Stimulated activated CD8-positive, alpha-beta memory T cell treated with anti-CD3 and anti-CD28 coated beads, Interleukin-7, amount 100 ng/mL, for 24 hours (primary cell): Measurements from ENCODE around the gene CCDC106.

ENCODE experiments used
- DNase-seq: peaks from one replicate; pipeline ENCODE4 v3.0.0-alpha.2; 2020; ENCODE audit warnings: low read depth

The CCDC106 gene

GRCh38 chr19:55614711-55615542 lies 33.1 kb upstream of the CCDC106 start:
- DNase-seq: no peak

- DNase-seq: no peak
Observed at GRCh38 chr19:55615543-55616394, 32.2 kb upstream of the CCDC106 start.

- DNase-seq: no peak
Observed at GRCh38 chr19:55616395-55616875, 31.6 kb upstream of the CCDC106 start.

- no peak for DNase-seq
Observed at GRCh38 chr19:55617426-55617825, 30.6 kb upstream of the CCDC106 start.

GRCh38 chr19:55618426-55618825 lies 29.6 kb upstream of the CCDC106 start:
- DNase-seq: no peak

GRCh38 chr19:55619286-55619685 lies 28.7 kb upstream of the CCDC106 start:
- no peak for DNase-seq

GRCh38 chr19:55620410-55621204 lies 27.4 kb upstream of the CCDC106 start:
- no peak for DNase-seq

GRCh38 chr19:55621205-55621672 lies 26.8 kb upstream of the CCDC106 start:
- DNase-seq: no peak

GRCh38 chr19:55621673-55622231 lies 26.3 kb upstream of the CCDC106 start:
- no peak for DNase-seq

- no peak for DNase-seq
Observed at GRCh38 chr19:55622242-55622969, 25.6 kb upstream of the CCDC106 start.

GRCh38 chr19:55623130-55623529 lies 24.9 kb upstream of the CCDC106 start:
- no peak for DNase-seq

- no peak for DNase-seq
Observed at GRCh38 chr19:55623561-55623960, 24.5 kb upstream of the CCDC106 start.

- DNase-seq: peak; percentile 81
Observed at GRCh38 chr19:55624109-55625003, 23.7 kb upstream of the CCDC106 start, which contains the start of gene ZNF784. Gene ZNF784, minus strand, starts transcription at chr19:55624566. Its CDS starts 5 bp downstream, at chr19:55624561.

- no peak for DNase-seq
Observed at GRCh38 chr19:55625004-55625326, 23.0 kb upstream of the CCDC106 start.

GRCh38 chr19:55626350-55626749 lies 21.7 kb upstream of the CCDC106 start:
- no peak for DNase-seq

GRCh38 chr19:55632463-55632834 lies 15.6 kb upstream of the CCDC106 start:
- DNase-seq: peak; percentile 72

GRCh38 chr19:55633861-55634260 lies 14.2 kb upstream of the CCDC106 start:
- DNase-seq: no peak

- DNase-seq: no peak
Observed at GRCh38 chr19:55635334-55635717, 12.7 kb upstream of the CCDC106 start.

GRCh38 chr19:55635856-55636440 lies 12.1 kb upstream of the CCDC106 start:
- no peak for DNase-seq

GRCh38 chr19:55636723-55637122 lies 11.3 kb upstream of the CCDC106 start:
- no peak for DNase-seq
